HG02938 (cell line): ENCODE data around the gene CDK13.
"Not testable (repeated sequence)": the region's sequence is repeated elsewhere in the genome, so short reads cannot be mapped to it uniquely, and the experiment has no call there.

Source experiments
- ATAC-seq: cut with Tn5 transposase; IDR thresholded peaks from one replicate; pipeline ENCODE4 v1.9.1; 2021; ENCODE audit warnings: mild to moderate bottlenecking, moderate library complexity; ENCODE audit not compliant: unreplicated experiment

Gene CDK13

DNA sequence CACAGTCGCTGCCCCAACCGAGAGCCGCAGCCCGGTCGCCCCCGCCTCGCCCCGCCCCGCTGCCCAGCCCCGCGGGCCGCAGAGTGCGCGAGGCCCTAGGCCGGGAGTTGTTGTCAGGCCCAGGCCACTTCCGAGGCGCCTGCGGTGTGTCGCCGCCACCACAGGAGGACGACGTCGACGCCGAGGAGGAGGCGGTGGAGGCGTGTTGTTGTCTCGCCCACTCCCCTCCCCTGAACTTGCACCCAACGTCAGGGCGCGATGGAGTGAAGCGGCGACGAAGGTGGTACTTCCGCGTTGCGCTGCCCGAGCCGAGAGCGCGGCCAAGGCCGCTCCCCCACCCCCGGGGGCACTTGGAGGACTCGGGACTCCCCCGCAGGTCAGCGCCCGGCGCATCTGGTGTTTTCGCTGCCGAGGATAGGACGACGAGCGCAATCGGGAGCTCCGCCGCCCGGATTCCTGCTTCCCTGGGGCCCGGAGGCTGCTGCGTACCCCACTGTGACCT, at the start of gene CDK13:
Gene CDK13, plus strand, starts transcription at position 286 of the 502 bp plus-strand sequence. CDS start 386 bp downstream, outside the sequence.
- ATAC-seq: peak; percentile 39

DNA sequence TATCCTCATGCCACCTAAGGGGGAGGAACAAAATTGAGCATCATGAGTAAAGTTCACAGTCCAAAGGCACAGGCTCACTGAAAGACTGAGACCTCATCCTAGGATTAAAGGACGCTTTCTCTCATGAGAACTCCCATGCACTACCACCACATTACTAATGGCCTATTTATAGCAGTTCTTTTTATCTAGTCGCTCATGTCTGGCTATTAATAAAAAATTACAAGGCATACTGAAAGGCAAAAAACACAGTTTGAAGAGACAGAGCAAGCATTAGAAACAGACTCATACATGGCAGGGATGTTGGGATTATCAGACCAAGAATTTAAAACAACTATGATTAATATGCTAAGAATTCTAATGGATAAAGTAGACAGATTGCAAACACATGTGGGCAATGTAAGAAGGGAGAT, 46.0 kb upstream of the CDK13 start:
- no peak for ATAC-seq

DNA sequence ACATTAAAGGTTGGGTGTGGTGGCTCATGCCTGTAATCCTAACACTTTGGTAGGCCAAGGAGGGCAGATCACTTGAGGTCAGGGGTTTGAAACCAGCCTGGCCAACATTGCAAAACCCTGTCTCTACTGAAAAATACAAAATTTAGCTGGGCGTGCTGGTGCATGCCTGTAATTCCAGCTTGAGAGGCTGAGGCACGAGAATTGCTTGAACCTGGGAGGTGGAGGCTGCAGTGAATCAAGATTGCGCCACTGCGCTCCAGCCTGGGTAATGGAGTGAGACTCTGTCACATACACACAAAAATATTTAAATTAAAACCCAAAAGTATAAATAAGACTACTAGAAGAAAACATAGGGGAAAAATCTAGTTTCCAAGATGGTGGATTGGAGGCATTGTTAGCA, 41.9 kb upstream of the CDK13 start:
- ATAC-seq: no peak

DNA sequence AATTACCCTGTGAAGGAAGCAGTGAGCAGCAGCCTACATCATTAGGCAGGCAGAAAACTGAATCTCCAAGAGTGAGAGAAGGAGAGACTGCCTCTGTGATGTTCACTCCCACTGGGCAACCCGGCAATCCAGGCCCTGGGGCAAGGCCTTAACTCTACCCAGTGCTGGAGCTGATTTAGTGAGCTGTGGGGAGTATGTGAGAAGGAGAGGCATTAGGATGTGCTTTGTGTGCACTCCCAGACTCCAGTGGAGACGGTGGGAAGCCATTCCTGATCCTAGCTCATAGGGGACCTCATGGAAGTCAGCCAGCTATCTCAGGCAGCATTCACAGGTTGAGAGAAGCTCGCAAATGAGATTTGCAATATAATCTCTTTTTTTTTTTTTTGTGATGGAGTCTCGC, 41.1 kb upstream of the CDK13 start:
- ATAC-seq: no peak

DNA sequence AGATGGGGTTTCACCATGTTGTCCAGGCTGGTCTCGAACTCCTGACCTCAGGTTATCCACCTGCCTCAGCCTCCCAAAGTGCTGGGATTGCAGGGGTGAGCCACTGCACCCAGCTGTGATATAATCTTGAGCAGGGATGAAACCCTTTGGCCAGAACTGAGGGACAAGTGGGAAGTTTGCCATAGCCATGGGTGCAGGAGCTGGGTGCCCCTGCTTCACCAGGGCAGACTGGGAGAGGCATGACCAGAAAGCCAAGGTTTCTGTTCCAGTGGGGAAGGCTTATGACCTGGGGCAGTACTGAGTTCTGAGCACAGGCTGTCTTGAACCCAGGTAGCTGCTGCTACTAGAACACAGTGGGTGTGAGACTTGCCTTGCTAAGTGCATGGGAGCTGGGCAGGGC, 40.5 kb upstream of the CDK13 start:
- ATAC-seq: no peak

DNA sequence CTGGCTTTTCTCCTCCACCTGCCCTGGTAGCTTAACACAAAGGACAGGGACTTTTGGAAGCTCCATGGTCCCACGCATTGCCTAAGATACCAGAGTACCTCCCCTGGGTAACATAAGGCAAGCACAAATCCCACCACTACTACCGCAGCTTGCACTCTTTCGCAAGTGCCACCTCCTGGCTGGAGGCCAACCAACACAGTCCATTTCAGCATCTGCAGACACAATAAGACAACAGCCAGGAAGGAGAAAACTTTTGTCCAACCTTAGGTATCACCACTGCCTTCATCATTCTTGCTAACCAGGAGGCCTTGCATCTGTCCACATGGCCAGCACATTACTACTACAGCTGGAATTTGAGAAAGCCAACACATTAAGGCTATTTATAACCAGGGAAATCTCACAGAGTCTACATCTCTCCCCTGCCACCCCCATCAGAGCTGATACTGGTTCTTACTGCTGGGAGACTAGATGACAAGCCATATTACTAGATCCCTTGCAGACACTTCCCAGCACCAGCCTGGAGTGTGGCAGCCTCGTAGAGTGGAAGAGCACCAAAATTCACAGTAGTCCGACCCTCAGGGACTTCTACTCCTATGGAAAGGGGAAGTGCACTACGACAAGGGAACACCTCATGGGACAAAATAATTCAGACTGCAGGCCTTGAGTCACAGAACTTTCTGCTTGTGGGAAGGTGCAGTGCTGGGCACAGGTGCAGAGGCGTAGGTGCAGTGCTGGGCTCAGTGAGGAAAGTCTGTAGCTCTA, 39.8 kb upstream of the CDK13 start:
- no peak for ATAC-seq

DNA sequence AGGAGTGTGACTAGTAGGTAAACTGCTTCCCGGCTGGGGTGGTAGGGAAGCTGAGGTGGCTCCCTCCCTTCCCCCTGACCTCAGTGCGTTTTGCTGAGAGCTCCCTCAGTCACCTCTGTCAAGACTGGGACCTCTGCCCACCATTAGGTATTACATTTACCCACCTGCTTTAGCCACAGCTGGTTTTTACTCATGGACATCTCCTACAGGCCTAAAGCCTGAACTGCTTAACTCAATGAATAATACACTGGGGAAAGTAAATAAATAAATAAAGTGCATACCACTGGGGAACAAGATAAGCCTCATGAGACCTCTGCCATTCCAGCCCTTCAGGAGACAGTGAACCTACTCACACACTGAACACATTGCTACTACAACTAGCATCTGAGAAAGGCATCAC, 38.9 kb upstream of the CDK13 start:
- no peak for ATAC-seq

DNA sequence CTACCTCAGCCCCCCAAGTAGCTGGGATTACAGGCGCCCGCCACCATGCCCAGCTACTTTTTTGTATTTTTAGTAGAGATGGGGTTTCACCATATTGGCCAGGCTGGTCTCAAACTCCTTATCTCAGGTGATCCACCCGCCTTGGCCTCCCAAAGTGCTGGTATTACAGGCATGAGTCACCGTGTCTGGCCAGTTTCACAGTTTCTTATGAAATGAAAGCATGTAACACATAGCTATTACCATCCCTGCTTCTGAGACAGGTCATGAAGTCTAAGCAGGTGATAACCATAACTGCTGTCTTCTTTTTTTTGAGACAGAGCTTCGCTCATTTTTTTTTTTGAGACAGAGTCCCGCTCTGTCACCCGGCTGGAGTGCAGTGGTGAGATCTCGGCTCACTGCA, 34.2 kb upstream of the CDK13 start:
- ATAC-seq: not testable (repeated sequence)

DNA sequence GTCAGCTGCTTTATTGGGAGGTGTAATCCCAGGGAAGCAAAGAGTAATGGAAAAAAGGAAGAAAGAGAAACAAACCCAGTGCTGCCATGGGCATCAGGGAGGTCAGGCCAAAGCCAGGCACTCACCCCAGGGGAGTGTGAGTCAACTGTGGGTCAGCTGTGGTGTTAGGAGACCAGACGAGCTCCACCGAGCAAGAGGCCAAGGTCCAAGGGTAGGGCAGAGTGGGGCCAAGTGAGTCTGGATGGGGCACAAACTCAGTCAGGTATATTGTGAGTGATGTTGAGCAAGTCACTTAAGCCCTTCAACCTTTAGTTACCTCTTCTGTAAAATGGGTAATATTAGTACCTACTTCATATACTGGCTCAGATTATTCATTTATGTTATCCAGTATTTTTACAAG, 30.4 kb upstream of the CDK13 start:
- ATAC-seq: no peak

DNA sequence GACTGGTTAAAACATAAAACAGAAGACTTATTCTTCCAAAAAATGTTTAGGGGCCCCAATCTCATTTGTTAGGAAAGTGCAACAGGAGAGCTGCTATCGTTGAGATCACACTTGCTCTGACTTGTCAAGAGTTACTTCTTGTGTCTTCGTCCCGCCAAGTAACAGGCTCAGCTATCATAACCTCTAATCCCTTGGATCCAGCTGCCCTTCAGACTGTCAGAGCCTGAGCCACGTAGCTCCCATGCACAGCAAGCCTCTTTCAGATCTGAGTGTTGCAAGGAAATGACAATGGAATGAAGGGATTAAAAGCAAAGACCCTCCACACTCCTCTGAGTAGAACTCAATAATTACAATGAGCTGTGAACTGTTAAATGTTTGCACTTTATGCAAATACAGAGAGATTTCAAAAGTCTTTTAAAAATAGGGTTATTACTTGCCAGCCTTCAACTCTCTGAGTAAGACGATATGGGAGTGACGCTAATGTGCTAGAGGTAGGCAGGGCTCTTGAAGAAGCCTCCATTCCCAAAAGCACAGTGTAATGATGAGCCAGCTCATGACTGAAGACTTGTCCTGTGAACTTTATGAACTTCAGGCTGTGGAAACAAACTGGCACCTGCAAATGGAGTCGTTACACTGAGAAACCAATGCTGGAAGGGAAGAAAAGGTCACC, 28.4 kb upstream of the CDK13 start:
- no peak for ATAC-seq

DNA sequence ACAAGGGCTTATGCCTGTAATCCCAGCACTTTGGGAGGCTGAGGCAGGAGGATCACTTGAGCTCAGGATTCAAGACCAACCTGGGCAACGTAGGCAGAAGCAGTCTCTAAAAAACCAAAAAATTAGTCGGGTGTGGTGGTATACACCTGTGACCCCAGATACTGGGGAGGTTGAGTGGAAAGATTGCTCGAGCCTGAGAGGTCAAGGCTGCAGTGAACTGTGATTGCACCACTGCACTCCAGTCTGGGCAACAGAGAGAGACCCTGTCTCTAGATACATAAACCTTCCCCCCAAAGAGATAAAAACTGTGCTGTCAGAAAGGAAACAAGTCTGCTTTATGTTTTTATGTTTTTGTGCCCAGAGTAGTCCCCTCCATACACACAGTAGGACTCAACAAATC, 27.5 kb upstream of the CDK13 start:
- ATAC-seq: no peak

DNA sequence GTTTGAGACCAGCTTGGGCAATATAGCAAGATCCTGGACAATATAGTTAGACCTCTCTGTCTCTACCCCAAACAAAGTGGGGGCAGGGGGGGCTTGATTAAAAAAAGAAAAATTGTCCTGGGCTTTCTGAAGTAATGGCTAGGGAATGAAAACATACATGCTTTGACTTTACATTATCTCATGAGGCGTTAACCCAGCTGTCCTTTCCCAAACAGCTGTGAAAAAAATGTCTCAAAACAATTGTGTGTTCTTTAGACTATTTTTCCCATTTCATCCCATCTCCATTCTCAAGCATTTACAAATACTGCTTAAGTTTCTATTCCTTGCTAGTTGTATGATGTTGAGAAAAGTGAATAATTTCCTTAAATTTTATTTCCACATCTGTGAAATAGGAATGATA, 27.0 kb upstream of the CDK13 start:
- ATAC-seq: no peak

DNA sequence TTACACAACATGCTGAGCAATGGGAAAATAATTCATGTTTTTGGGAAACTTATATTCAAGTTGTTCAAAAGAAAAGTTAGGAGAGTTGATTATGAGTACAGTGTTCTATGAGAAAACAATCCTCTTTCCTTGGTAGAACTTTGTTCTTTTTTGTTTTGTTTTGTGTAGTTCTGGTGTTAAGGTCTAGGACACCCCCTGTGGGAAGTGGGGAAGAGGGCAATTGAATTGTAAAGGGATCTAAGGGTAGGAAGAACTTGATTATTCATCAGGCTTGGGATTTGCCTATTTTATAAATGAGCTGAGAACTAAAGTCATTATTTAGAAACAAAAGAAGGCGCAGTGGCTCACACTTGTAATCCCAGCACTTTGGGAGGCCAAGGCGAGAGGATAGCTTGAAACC, 25.9 kb upstream of the CDK13 start:
- ATAC-seq: no peak

DNA sequence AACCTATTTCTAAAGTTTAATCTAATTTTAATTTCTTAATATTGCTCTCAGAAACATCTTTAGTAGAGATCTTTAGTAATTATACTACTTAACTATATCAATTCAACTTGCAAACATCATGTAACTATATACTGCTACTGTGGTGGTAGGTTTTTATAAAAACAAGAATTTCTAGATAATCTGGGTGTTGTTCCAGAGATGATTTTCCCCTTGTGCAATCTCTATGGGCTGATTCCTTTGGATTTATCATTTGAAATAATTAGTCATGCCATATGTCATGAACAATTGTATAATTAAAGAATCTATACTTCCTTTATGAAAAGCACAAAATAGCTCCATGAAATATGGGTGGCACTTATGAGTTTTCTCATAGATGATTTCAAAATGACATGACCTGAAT, 23.9 kb upstream of the CDK13 start:
- no peak for ATAC-seq

DNA sequence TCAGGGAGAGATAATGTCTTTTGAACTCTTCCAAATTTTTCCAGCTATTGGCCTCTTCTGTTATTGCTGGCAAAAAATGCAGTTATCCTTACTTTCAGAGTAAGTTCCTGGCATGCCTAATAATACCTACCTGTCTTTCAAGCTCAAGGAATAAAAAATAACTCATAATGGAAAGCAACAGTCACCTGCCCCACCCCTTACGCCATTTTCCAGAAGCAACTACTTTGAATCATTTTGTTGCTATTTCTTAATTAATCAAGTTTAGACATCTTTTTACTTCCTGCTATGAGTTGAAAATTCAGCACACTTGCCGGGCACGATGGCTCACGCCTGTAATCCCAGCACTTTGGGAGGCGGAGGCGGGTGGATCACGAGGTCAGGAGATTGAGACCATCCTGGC, 23.0 kb upstream of the CDK13 start:
- ATAC-seq: no peak

DNA sequence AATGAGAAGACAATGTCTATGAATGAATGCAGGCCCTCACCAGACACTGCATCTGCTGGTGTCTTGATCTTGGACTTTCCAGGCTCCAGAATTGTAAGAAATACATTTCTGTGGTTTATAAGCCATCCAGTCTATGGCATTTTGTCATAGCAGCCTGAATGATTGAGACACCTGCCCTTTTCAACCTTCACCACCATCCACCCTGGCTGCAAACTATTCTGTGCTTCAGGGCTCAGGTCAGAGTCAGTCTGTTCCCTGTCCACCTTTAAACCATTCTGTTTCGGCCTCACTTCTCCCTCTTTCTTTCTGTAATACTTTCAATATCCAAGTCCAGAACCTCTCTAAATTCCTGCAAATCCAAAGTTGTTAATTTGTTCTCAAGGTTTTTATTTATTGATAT, 15.9 kb upstream of the CDK13 start:
- ATAC-seq: no peak

DNA sequence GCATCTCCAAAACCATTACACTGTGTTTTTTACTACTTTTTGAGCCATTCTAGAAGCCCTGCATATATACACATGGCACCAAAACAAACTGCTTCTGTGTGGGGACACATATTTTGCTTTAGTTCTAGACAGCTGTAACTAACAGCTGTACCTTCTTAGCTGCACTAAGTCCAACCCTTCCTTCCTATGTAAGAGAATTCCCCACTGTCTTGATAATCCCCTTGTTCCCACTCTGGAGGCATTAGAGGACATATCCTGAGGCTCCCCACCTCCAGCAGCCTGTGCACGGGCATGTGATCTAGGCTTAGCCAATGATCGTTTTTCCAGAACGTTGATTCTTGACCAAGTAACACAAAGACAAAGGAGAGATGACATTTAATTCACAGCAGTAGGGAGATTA, 13.3 kb upstream of the CDK13 start:
- ATAC-seq: no peak

DNA sequence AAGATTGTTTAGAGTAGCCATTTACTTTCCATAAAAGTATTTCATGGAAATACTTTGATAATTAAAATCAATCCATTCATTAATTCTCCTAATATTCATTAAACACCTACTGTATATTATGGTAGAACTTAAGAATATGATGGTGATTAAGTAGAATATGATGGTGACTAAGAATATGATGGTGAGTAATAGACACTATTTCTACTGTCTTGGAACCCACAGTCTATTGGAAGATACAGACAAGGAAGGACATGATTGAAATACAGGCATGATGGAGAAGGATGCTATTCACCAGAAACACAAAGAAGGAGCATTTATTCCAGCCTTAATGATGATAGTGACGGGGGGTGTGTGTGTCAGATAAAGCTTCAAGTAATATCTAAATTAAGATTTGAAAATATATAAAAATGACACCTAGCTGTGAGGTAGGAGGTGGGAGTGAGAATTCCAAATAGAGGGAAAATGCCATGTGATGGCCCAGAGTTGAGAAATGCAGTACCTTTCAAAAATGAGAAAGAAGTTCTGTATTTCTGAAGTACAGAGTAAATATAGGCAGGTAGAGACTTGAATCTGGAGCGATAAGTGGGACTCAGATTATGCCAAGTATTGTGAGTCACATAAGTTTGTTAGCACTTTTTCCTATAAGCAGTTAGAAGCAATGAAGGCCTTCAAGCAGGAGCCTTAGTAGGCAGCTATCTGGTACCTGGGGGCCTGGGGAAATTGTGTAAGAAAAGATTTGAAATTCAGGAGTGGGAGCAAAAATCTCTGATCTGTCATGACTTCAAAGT, 12.5 kb upstream of the CDK13 start:
- no peak for ATAC-seq

DNA sequence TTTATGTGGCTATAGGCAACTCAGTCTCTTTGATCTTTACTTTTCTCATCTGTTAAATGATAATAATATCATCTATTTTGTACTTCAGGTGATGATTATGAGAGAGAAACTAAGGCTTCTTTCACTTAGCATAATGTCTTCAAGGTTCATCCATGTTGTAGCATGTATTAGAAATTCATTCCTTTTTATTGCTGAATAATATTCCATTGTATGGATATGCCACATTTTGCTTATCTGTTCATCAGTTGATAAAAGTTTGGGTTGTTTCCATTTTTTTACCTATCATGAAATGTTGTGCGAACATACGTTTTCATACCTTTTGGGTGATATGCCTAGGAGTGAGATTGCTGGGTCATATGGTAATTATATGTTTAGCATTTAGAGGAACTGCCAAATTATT, 7.2 kb upstream of the CDK13 start:
- no peak for ATAC-seq

DNA sequence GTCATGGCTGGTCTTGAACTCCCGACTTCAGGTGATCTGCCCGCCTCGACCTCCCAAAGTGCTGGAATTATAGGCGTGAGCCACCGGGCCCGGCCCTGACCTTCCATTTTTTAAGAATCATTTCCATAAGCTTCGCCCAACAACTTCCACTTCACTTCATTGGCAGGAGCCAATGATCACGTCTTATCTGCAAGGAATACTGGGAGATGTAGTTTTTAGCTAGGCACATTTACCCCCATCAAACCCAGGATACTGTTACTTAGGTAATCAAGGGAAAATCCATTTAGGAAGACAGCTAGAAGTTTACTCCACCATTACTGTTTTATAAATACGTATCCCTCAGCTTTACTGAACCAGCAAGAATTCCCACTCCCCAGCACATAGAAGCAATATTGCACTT, 3.4 kb upstream of the CDK13 start:
- ATAC-seq: no peak

DNA sequence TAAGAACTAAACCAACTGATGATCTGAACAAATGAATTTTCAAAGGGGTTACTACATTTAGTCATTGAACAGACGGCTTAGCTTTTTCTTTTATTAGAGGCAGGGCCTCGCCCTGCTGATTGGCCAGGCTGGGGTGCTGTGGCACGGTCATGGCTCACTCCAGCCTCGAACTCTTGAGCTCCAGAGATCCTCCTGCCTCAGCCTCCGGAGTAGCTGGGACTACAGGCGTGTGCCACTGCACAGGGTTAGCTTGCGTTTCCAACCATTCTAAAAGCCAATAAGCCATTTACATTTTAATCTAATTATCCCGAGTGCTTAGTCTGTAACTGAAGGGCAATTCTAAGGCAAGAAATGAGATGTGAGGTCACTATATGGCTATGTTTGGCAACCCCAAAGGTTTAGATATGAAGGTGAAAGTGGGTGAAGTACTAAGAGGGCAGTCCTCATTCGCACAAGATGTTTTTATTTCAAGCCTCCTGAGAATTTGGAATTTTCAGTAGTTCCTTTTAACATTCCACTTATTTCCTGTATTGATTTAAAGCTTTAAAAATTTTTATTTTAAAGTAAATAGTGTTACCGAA, 1.6 kb upstream of the CDK13 start:
- ATAC-seq: no peak
